GM19328 (cell line): ENCODE measurements around the gene RINL.
"Not testable (repeated sequence)": the region's sequence is repeated elsewhere in the genome, so short reads cannot be mapped to it uniquely, and the experiment has no call there.

Source experiments
- ATAC-seq: cut with Tn5 transposase; IDR thresholded peaks from one replicate; pipeline ENCODE4 v1.9.1; 2021; ENCODE audit warnings: mild to moderate bottlenecking, moderate library complexity; ENCODE audit not compliant: unreplicated experiment

Gene RINL

GRCh38 chr19:38905620-38906019, 27.5 kb upstream of the RINL start:
- ATAC-seq = no peak

GRCh38 chr19:38904581-38905539, 26.8 kb upstream of the RINL start:
- no peak for ATAC-seq

GRCh38 chr19:38901683-38902082, 23.6 kb upstream of the RINL start:
- no peak for ATAC-seq

GRCh38 chr19:38900743-38901190, 22.7 kb upstream of the RINL start:
- ATAC-seq = no peak

- no peak for ATAC-seq
Observed at GRCh38 chr19:38900202-38900629, 22.1 kb upstream of the RINL start.

GRCh38 chr19:38899447-38900201, 21.5 kb upstream of the RINL start, which contains the start of the genes NFKBIB and SIRT2:
Gene NFKBIB (plus strand): TSS chr19:38899969. CDS start chr19:38900033, 64 bp downstream.
Gene SIRT2 (minus strand): TSS chr19:38899618. CDS start chr19:38899521, 97 bp downstream.
- peak; percentile 90 for ATAC-seq

- no peak for ATAC-seq
Observed at GRCh38 chr19:38898788-38899446, 20.8 kb upstream of the RINL start.

- ATAC-seq = no peak
Observed at GRCh38 chr19:38894968-38895367, 16.9 kb upstream of the RINL start.

- ATAC-seq = no peak
Observed at GRCh38 chr19:38893341-38893771, 15.3 kb upstream of the RINL start.

- ATAC-seq = no peak
Observed at GRCh38 chr19:38892841-38893240, 14.8 kb upstream of the RINL start.

GRCh38 chr19:38891771-38892170, 13.7 kb upstream of the RINL start:
- ATAC-seq = no peak

- ATAC-seq = no peak
Observed at GRCh38 chr19:38890686-38891085, 12.6 kb upstream of the RINL start.

- no peak for ATAC-seq
Observed at GRCh38 chr19:38889803-38890202, 11.7 kb upstream of the RINL start.

GRCh38 chr19:38888876-38889275, 10.8 kb upstream of the RINL start:
- ATAC-seq = no peak

GRCh38 chr19:38884691-38885090, 6.6 kb upstream of the RINL start:
- not testable (repeated sequence) for ATAC-seq

- ATAC-seq = no peak
Observed at GRCh38 chr19:38883286-38883685, 5.2 kb upstream of the RINL start.

GRCh38 chr19:38880882-38881609, 3.0 kb upstream of the RINL start:
- no peak for ATAC-seq

GRCh38 chr19:38880076-38880881, 2.2 kb upstream of the RINL start:
- ATAC-seq = no peak

- ATAC-seq = no peak
Observed at GRCh38 chr19:38879400-38879751, 1.3 kb upstream of the RINL start.
